Erythroblast (primary cell): ENCODE data around the gene GTF2F2.

ENCODE experiments used
- GATA1 ChIP-seq: IDR thresholded peaks from 2 replicates; pipeline ENCODE4 v1.6.1; 2011; ENCODE audit warnings: low read depth, mild to moderate bottlenecking, control low read depth, low read length, moderate library complexity
- POLR2A ChIP-seq: IDR thresholded peaks from 2 replicates; pipeline ENCODE4 v1.6.1; 2011; ENCODE audit warnings: mild to moderate bottlenecking, low read length

- TF ChIP-seq POLR2A = no peak
- TF ChIP-seq GATA1 = no peak
Measured at GRCh38 chr13:45184693-45185092, 64.4 kb downstream of the GTF2F2 start.
